Measurements from ENCODE around the gene CACNA2D4. TPM values are rescaled to one million over a fixed set of nuclear protein-coding genes. Genes with fewer than 3 reads are reported as not detected.

The CACNA2D4 gene
- total RNA-seq, 4 donors from 2014 or later = 1.5 to 2.6 (median 2.0) TPM

DNA sequence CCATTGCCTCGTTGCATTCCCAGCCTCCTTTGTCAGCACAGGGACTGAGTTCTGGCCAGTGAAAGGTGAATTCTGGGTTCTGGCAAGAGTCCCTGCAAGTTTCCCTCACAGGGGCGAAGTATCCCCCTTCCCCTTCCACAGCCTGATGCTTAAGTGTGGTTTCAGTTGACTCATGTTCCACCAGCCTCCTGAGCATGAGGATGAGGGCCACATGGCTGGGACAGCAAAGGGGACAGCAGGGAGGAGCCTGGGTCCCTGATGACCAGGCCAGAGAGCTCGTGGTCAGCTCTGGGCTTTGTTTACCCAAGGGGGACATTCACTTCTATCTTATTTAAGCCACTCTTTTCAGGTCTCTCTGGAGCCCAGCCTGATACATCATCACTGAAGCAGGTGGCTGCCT, 36.5 kb downstream of the CACNA2D4 start:
- H3K4me3 ChIP-seq (replicated peaks in 1 of 3) = no peak overlapping the region
- intact Hi-C loops (cut with DNase I) = no loop called here
- whole genome bisulfite sequencing, 2 donors = 57 to 79% methylated on average over 3 of the region's 3 CpGs
- no peak overlapping the region for H3K27ac ChIP-seq
- no peak for TF ChIP-seq POLR2A (IDR thresholded peaks at IDR 0.05)
- TF ChIP-seq, protein P1, sequence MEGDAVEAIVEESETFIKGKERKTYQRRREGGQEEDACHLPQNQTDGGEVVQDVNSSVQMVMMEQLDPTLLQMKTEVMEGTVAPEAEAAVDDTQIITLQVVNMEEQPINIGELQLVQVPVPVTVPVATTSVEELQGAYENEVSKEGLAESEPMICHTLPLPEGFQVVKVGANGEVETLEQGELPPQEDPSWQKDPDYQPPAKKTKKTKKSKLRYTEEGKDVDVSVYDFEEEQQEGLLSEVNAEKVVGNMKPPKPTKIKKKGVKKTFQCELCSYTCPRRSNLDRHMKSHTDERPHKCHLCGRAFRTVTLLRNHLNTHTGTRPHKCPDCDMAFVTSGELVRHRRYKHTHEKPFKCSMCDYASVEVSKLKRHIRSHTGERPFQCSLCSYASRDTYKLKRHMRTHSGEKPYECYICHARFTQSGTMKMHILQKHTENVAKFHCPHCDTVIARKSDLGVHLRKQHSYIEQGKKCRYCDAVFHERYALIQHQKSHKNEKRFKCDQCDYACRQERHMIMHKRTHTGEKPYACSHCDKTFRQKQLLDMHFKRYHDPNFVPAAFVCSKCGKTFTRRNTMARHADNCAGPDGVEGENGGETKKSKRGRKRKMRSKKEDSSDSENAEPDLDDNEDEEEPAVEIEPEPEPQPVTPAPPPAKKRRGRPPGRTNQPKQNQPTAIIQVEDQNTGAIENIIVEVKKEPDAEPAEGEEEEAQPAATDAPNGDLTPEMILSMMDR (IDR thresholded peaks at IDR 0.05) = no peak
- H3K4me1 ChIP-seq = no peaks in the 10 kb centered on the region
- no peak for DNase-seq
- no peaks in the 10 kb centered on the region for H3K36me3 ChIP-seq
- no peaks in the 10 kb centered on the region for H3K9me3 ChIP-seq
- no peaks in the 10 kb centered on the region for H3K27me3 ChIP-seq

- Histone ChIP-seq H3K4me3 (replicated peaks in 1 of 3) (no peak overlapping the region), H3K27ac (no peak overlapping the region), H3K9me3 (no peaks in the 10 kb centered on the region), H3K27me3 (no peaks in the 10 kb centered on the region), H3K4me1 (no peaks in the 10 kb centered on the region), H3K36me3 (no peaks in the 10 kb centered on the region)
- 68 to 89% methylated on average over 8 of the region's 8 CpGs for WGBS, 2 donors
- intact Hi-C loops (cut with DNase I) = no loop called here
- no peak for TF ChIP-seq POLR2A (IDR thresholded peaks at IDR 0.05)
- TF ChIP-seq, protein P1 (IDR thresholded peaks at IDR 0.05) = no peak
- no peak for DNase-seq
Measured at GRCh38 chr12:1881301-1881700, 37.2 kb downstream of the CACNA2D4 start.

DNA sequence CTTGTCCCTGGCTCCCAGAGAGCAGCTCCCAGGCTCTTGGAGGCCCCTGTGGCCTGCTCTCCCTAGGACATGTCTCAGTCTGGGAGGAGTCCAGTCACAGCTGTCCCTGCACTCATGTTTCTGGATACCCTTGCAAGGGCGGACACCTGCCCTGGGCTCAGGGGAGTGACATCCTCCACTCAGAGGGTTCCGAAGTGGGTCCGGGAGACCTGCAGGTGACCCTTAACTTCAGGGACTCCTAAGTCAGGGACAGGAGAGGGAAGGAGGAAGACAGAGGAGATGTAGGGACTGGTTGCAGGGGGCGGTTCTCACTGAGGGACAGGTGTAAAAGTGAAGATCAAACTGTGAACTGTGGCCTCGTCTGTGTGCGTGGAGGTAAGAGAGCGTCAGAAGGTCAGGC, 37.6 kb downstream of the CACNA2D4 start:
- DNase-seq = no peak
- Histone ChIP-seq H3K27ac (no peak overlapping the region), H3K4me1 (no peaks in the 10 kb centered on the region), H3K36me3 (no peaks in the 10 kb centered on the region), H3K9me3 (no peaks in the 10 kb centered on the region), H3K27me3 (no peaks in the 10 kb centered on the region), H3K4me3 (replicated peaks in 1 of 3) (no peak overlapping the region)
- TF ChIP-seq, protein P1 (IDR thresholded peaks at IDR 0.05) = no peak
- TF ChIP-seq POLR2A (IDR thresholded peaks at IDR 0.05) = no peak
- intact Hi-C loops (cut with DNase I) = no loop called here
- WGBS, 2 donors = 97% methylated on average over 7 of the region's 7 CpGs

- no peak overlapping the region for H3K27ac ChIP-seq
- TF ChIP-seq POLR2A (IDR thresholded peaks at IDR 0.05) = no peak
- TF ChIP-seq, protein P1 (IDR thresholded peaks at IDR 0.05) = no peak
- no peak overlapping the region for H3K4me3 ChIP-seq (replicated peaks in 1 of 3)
- no peak for DNase-seq
- H3K4me1 ChIP-seq = no peaks in the 10 kb centered on the region
- intact Hi-C loops (cut with DNase I) = no loop called here
- H3K36me3 ChIP-seq = no peaks in the 10 kb centered on the region
- 81 to 88% methylated on average over 8 to 18 of the region's 18 CpGs for WGBS, 2 donors
- H3K9me3 ChIP-seq = no peaks in the 10 kb centered on the region
- H3K27me3 ChIP-seq = no peaks in the 10 kb centered on the region
Measured at GRCh38 chr12:1880153-1880845, 38.2 kb downstream of the CACNA2D4 start.

DNA sequence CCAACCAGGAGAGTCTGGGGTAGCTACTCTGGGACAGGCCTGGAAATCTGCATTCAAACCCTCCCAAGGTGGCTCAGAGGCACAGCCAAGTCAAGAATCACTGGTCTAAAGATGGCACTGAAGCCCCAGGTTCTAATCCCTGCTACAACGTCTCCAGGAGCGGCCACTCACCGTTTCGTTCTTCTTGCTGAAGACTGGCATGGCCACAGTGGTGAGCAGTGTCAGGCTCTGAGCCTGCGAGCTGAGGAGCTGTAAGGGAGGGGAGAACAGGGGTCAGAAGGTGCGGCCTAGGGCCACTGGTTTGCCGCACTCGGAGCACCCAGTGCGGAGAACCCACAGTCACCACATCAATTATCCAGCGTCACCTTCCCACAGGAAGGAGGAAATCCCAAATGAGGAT, 38.8 kb downstream of the CACNA2D4 start:
- DNase-seq = no peak
- no peak overlapping the region for H3K27ac ChIP-seq
- H3K27me3 ChIP-seq = no peaks in the 10 kb centered on the region
- H3K4me1 ChIP-seq = no peaks in the 10 kb centered on the region
- 94% methylated on average over 10 of the region's 10 CpGs for WGBS, 2 donors
- intact Hi-C loops (cut with DNase I) = no loop called here
- TF ChIP-seq, protein P1 (IDR thresholded peaks at IDR 0.05) = no peak
- TF ChIP-seq POLR2A (IDR thresholded peaks at IDR 0.05) = no peak
- H3K36me3 ChIP-seq = no peaks in the 10 kb centered on the region
- no peak overlapping the region for H3K4me3 ChIP-seq (replicated peaks in 1 of 3)
- no peaks in the 10 kb centered on the region for H3K9me3 ChIP-seq

Measured in thyroid gland (tissue), 4 donors.